Measurements from ENCODE around the gene GATM. TPM values are rescaled to one million over a fixed set of nuclear protein-coding genes. Genes with fewer than 3 reads are reported as not detected.

The GATM gene
- total and polyA plus RNA-seq, 2 of the 4 experiments (the other 2 are of a cell fraction), result 0.10 to 0.18 TPM

DNA sequence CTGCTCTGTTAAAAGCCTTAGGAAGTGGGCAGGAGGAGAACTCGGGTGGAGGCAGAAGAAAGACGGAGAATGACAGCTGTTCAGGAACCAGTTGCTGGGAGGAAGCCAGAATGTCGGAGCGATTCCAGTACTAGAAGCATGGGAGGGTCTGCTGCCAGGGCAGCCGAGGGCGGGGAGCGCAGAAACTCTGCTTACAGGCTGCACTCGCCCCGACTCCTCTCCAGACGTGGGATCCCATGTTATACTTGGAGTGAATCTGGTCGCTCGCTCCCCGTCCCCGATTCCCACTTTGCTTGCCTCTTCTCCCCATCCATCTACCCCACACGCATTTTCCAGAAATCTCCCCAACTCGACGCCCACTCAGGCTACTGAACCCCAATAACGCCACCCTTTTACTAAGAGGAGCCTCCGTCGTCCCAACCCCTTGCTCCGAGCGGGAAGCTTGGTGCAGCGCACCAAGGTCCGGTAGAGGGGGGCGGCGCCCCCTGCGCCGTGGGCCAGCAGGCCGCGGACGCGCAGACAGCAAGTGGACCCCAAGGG is 665 bp downstream of the GATM start:
- peaks cover 44% of the 10 kb centered on the region for H3K27me3 ChIP-seq (ENCODE audit: control insufficient read depth, insufficient read depth, low read length)
- no peak overlapping the region for H2BK20ac ChIP-seq (ENCODE audit: low read depth, low read length)
- H2BK5ac ChIP-seq (ENCODE audit: low read depth, low read length, poor library complexity, severe bottlenecking), result no peak overlapping the region
- no TSS peak for BruUV-seq (replicated peaks)
- H3K36me3 ChIP-seq (ENCODE audit: control insufficient read depth, insufficient read depth, low read length), result no peaks in the 10 kb centered on the region
- no peak overlapping the region for H2BK120ac ChIP-seq (ENCODE audit: low read depth, low read length)
- H2BK15ac ChIP-seq (ENCODE audit: low read depth, low read length), result no peak overlapping the region
- H2AFZ ChIP-seq (replicated peaks; ENCODE audit: low read length, poor library complexity), result peak overlapping the region; percentile 94
- ATAC-seq (ENCODE audit: low read depth) (peak; percentile 8; the same call in 1 of the 2 replicates), DNase-seq (no peak)
- no peak overlapping the region for H4K5ac ChIP-seq (ENCODE audit: low read depth, low read length)
- no peak overlapping the region for H3K9ac ChIP-seq (ENCODE audit: low read depth, low read length)
- CTCF ChIA-PET, result interaction anchor here (0.8 to 1.1 kb wide), 2 partner anchors 13 to 30 kb away, joined by 4 read pairs; no protein-coding TSS in a partner anchor
- H2AK5ac ChIP-seq (ENCODE audit: low read depth, low read length), result no peak overlapping the region
- H3K18ac ChIP-seq (ENCODE audit: low read depth, low read length), result no peak overlapping the region
- H4K8ac ChIP-seq (ENCODE audit: low read depth in 2 of 2, low read length in 2 of 2), result no peak overlapping the region
- POLR2A ChIA-PET (ENCODE audit: unreplicated experiment), result no interaction called here
- dilution Hi-C loops (cut with HindIII; ENCODE audit: low sequenced_read_pairs, unreplicated experiment) (no loop called here), intact Hi-C loops (cut with micrococcal nuclease) (loop anchor here (5.0 kb wide), 1 partner anchor 170 kb away; no protein-coding TSS in a partner anchor), in situ Hi-C loops (cut with MboI; ENCODE audit: low sequenced_read_pairs) (no loop called here)
- peak overlapping the region; percentile 82 for H2AK9ac ChIP-seq (replicated peaks; ENCODE audit: low read depth, low read length, poor library complexity)
- H3K4me2 ChIP-seq (ENCODE audit: low read depth, low read length), result peak overlapping the region; percentile 51
- no peak overlapping the region for H3K23ac ChIP-seq (ENCODE audit: low read depth, low read length)
- H3K56ac ChIP-seq (ENCODE audit: extremely low read depth, insufficient read depth, low read length), result no peak overlapping the region
- H3K4me3 ChIP-seq (ENCODE audit: insufficient read depth, low read depth, low read length), result peak overlapping the region; percentile 48
- no peak overlapping the region for H3K27ac ChIP-seq (ENCODE audit: insufficient read depth, low read length)
- WGBS, 2 experiments (ENCODE audit: extremely low coverage in 2 of 2, insufficient read length in 1 of 2), result 1% methylated on average over 17 of the region's 32 CpGs; no CpG with 5 or more reads in 1 of the 2 experiments
- no peaks in the 10 kb centered on the region for H3K79me1 ChIP-seq (ENCODE audit: low read depth in 1 of 2, low read length in 2 of 2)
- H4K91ac ChIP-seq (ENCODE audit: insufficient read depth, low read depth, low read length), result no peak overlapping the region
- H3K4ac ChIP-seq (ENCODE audit: low read depth, low read length), result no peak overlapping the region
- TF ChIP-seq, protein P1, sequence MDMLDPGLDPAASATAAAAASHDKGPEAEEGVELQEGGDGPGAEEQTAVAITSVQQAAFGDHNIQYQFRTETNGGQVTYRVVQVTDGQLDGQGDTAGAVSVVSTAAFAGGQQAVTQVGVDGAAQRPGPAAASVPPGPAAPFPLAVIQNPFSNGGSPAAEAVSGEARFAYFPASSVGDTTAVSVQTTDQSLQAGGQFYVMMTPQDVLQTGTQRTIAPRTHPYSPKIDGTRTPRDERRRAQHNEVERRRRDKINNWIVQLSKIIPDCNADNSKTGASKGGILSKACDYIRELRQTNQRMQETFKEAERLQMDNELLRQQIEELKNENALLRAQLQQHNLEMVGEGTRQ (IDR thresholded peaks at IDR 0.05; ENCODE audit: low read depth, low read length), result no peak
- TF ChIP-seq RCOR1 (IDR thresholded peaks at IDR 0.05; ENCODE audit: insufficient replicate concordance, low read length) (no peak), POLR2A (IDR thresholded peaks at IDR 0.05; ENCODE audit: low read depth, low read length) (no peak), MAZ (IDR thresholded peaks at IDR 0.05; ENCODE audit: borderline replicate concordance, low read depth, low read length) (no peak), SMC3 (IDR thresholded peaks at IDR 0.05; ENCODE audit: low read depth, low read length) (no peak), CEBPB (IDR thresholded peaks at IDR 0.05; ENCODE audit: low read depth, low read length) (no peak), RFX5 (IDR thresholded peaks at IDR 0.05; ENCODE audit: low read depth, low read length) (no peak), NFE2L2 (IDR thresholded peaks at IDR 0.05; ENCODE audit: low read depth, low read length) (no peak), MAFK (IDR thresholded peaks at IDR 0.05; ENCODE audit: low read depth, low read length) (no peak), BHLHE40 (IDR thresholded peaks at IDR 0.05; ENCODE audit: low read depth, low read length) (no peak), RAD21 (IDR thresholded peaks at IDR 0.05; ENCODE audit: low read length) (no peak), MXI1 (IDR thresholded peaks at IDR 0.05; ENCODE audit: borderline replicate concordance, low read depth, low read length) (no peak), CHD1 (IDR thresholded peaks at IDR 0.05; ENCODE audit: low read depth, low read length) (no peak), FOS (IDR thresholded peaks at IDR 0.05; ENCODE audit: low read depth, low read length) (no peak)
- TF ChIP-seq, protein P2, sequence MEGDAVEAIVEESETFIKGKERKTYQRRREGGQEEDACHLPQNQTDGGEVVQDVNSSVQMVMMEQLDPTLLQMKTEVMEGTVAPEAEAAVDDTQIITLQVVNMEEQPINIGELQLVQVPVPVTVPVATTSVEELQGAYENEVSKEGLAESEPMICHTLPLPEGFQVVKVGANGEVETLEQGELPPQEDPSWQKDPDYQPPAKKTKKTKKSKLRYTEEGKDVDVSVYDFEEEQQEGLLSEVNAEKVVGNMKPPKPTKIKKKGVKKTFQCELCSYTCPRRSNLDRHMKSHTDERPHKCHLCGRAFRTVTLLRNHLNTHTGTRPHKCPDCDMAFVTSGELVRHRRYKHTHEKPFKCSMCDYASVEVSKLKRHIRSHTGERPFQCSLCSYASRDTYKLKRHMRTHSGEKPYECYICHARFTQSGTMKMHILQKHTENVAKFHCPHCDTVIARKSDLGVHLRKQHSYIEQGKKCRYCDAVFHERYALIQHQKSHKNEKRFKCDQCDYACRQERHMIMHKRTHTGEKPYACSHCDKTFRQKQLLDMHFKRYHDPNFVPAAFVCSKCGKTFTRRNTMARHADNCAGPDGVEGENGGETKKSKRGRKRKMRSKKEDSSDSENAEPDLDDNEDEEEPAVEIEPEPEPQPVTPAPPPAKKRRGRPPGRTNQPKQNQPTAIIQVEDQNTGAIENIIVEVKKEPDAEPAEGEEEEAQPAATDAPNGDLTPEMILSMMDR (conservative IDR thresholded peaks at IDR 0.05; ENCODE audit: low read depth, low read length), result no peak
- TF ChIP-seq, protein P3, sequence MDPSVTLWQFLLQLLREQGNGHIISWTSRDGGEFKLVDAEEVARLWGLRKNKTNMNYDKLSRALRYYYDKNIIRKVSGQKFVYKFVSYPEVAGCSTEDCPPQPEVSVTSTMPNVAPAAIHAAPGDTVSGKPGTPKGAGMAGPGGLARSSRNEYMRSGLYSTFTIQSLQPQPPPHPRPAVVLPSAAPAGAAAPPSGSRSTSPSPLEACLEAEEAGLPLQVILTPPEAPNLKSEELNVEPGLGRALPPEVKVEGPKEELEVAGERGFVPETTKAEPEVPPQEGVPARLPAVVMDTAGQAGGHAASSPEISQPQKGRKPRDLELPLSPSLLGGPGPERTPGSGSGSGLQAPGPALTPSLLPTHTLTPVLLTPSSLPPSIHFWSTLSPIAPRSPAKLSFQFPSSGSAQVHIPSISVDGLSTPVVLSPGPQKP (IDR thresholded peaks at IDR 0.05; ENCODE audit: borderline replicate concordance, low read depth, low read length), result no peak
- H3K4me1 ChIP-seq (ENCODE audit: control insufficient read depth, insufficient read depth, low read length), result 0 out of 2 replicates have a peak, but pooled peaks cover 2% of the 10 kb centered on the region
- H4K20me1 ChIP-seq (ENCODE audit: insufficient read depth, low read length), result no peaks in the 10 kb centered on the region
- H3K9me1 ChIP-seq (ENCODE audit: insufficient read depth, low read length), result no peaks in the 10 kb centered on the region
- H3K14ac ChIP-seq (replicated peaks; ENCODE audit: low read depth, low read length), result no peak overlapping the region
- no peaks in the 10 kb centered on the region for H3K9me3 ChIP-seq (ENCODE audit: control insufficient read depth, insufficient read depth, low read length)
